Panc1 (cell line): Measurements from ENCODE around the gene KMT2B. TPM values are rescaled to one million over a fixed set of nuclear protein-coding genes. Genes with fewer than 3 reads are reported as not detected.
"Not testable (repeated sequence)": the region's sequence is repeated elsewhere in the genome, so short reads cannot be mapped to it uniquely, and the experiment has no call there.

Source experiments
- ATAC-seq: fragments of 200-7000 bp; cut with Tn5 transposase; 2 replicates; pipeline ENCODE4 v1.9.1; 2020; ENCODE audit warnings: mild to moderate bottlenecking, moderate library complexity
- BruUV-seq: library from RNA; stranded (reverse); fragments of 400-500 nt; replicated peaks from 2 replicates; lab custom pipeline; 2021; lab: Mats Ljungman, UMichigan
- CTCF ChIA-PET: fragments of 300-600 bp; sonication (Branson Sonifier 250); formaldehyde crosslinking; loops from one replicate; lab custom pipeline; 2022; ENCODE audit warnings: antibody characterized with exemption; lab: Charles Lee
- POLR2A ChIA-PET: fragments of 300-600 bp; sonication (Branson Sonifier 250); formaldehyde crosslinking; loops from one replicate; lab custom pipeline; 2022; ENCODE audit warnings: antibody characterized with exemption; lab: Charles Lee
- DNase-seq: peaks from one replicate; pipeline ENCODE4 v3.0.0-alpha.2; 2010; ENCODE audit warnings: low read depth, low spot score
- H3K27ac ChIP-seq: 2 replicates; pipeline ENCODE4 v1.5.1; 2011; ENCODE audit warnings: mild to moderate bottlenecking, low read length, inconsistent platforms
- H3K27me3 ChIP-seq: fragments of 200-500 bp; sonication (Bioruptor generic); 2 replicates; pipeline ENCODE4 v1.6.0; 2014; ENCODE audit warnings: low read length, inconsistent platforms; ENCODE audit not compliant: control insufficient read depth, insufficient read depth
- H3K36me3 ChIP-seq: fragments of 200-500 bp; sonication (Bioruptor generic); 2 replicates; pipeline ENCODE4 v1.5.1; 2014; ENCODE audit warnings: inconsistent platforms, mild to moderate bottlenecking, low read length, moderate library complexity; ENCODE audit not compliant: control insufficient read depth, insufficient read depth
- H3K4me1 ChIP-seq: 2 replicates; pipeline ENCODE4 v1.5.1; 2011; ENCODE audit warnings: inconsistent platforms, mild to moderate bottlenecking, low read length, moderate library complexity; ENCODE audit not compliant: control insufficient read depth, insufficient read depth
- H3K4me3 ChIP-seq, 2 experiments: 2 replicates each; pipeline ENCODE4 v1.5.1; 2011 to 2012; ENCODE audit warnings: low read depth in 2 of 2, low read length in 2 of 2, mild to moderate bottlenecking in 2 of 2, inconsistent platforms in 1 of 2, moderate library complexity in 1 of 2
- H3K9me3 ChIP-seq: fragments of 200-500 bp; sonication (Bioruptor generic); 2 replicates; pipeline ENCODE4 v1.5.1; 2014; ENCODE audit warnings: low read depth, mild to moderate bottlenecking, inconsistent platforms, low read length, moderate library complexity; ENCODE audit not compliant: control insufficient read depth, insufficient read depth
- POLR2AphosphoS5 ChIP-seq: IDR thresholded peaks from 2 replicates; pipeline ENCODE4 v1.6.1; 2012; ENCODE audit warnings: mild to moderate bottlenecking, low read depth, low read length, moderate library complexity
- SIN3A ChIP-seq: IDR thresholded peaks from 2 replicates; pipeline ENCODE4 v1.6.1; 2012; ENCODE audit warnings: low read depth, mild to moderate bottlenecking, low read length, moderate library complexity, borderline replicate concordance; ENCODE audit not compliant: insufficient read depth
- TCF7L2 ChIP-seq: IDR thresholded peaks from 2 replicates; pipeline ENCODE4 v1.6.1; 2011; ENCODE audit warnings: mild to moderate bottlenecking, low read depth, low read length, inconsistent platforms
- in situ Hi-C: cut with HindIII; loops from 2 replicates; pipeline ENCODE4 v1.10.0; 2016; ENCODE audit warnings: low sequenced_read_pairs, low pct_unique_long_range_greater_than_20kb
- intact Hi-C: fragments of 100-400 bp; cut with micrococcal nuclease; formaldehyde crosslinking; loops from one replicate; pipeline ENCODE4 v1.10.0; 2022; ENCODE audit not compliant: unreplicated experiment
- total RNA-seq: library from RNA; stranded (reverse); gene quantifications from one replicate; pipeline ENCODE4 v1.2.1, GENCODE V29; 2021; ENCODE audit not compliant: unreplicated experiment
- TF ChIP-seq, protein P1 (sequence below), 2 experiments: IDR thresholded peaks; 2 replicates each; pipeline ENCODE4 v1.6.1; 2011 to 2012; ENCODE audit warnings: low read depth in 2 of 2, control low read depth in 1 of 2, low read length in 1 of 2, mild to moderate bottlenecking in 1 of 2, moderate library complexity in 1 of 2; ENCODE audit not compliant: insufficient read depth in 1 of 2
- TF ChIP-seq, protein P2 (sequence below): fragments of 450-650 bp; IDR thresholded peaks from 2 replicates; pipeline ENCODE4 v1.5.1; 2017; ENCODE audit warnings: mild to moderate bottlenecking

The KMT2B gene
- total RNA-seq, 1 experiment from 2014 or later: 68.8 TPM

DNA sequence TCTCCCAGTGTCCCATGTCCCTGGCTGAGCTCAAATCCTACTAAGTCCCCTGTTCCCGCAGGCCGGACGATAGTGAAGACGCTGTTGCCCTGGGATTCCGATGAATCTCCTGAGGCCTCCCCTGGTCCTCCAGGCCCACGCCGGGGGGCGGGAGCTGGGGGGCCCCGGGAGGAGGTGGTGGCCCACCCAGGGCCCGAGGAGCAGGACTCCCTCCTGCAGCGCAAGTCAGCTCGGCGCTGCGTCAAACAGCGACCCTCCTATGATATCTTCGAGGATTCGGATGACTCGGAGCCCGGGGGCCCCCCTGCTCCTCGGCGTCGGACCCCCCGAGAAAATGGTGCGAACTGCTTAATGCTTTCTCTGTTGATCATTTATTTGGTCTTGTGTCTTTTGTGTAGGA, 5.9 kb downstream of the KMT2B start:
- H3K27ac ChIP-seq: no peak overlapping the region
- H3K36me3 ChIP-seq: peaks cover 26% of the 10 kb centered on the region; the same call in 1 of the 2 replicates
- CTCF ChIA-PET: no interaction called here
- no peak for DNase-seq
- in situ Hi-C loops: no loop called here
- peaks cover 7% of the 10 kb centered on the region for H3K4me1 ChIP-seq
- BruUV-seq: TSS peak; percentile 25
- ATAC-seq: no peak
- no peaks in the 10 kb centered on the region for H3K9me3 ChIP-seq
- no peak overlapping the region for H3K4me3 ChIP-seq
- no peak for TF ChIP-seq POLR2AphosphoS5
- TF ChIP-seq, protein P1, sequence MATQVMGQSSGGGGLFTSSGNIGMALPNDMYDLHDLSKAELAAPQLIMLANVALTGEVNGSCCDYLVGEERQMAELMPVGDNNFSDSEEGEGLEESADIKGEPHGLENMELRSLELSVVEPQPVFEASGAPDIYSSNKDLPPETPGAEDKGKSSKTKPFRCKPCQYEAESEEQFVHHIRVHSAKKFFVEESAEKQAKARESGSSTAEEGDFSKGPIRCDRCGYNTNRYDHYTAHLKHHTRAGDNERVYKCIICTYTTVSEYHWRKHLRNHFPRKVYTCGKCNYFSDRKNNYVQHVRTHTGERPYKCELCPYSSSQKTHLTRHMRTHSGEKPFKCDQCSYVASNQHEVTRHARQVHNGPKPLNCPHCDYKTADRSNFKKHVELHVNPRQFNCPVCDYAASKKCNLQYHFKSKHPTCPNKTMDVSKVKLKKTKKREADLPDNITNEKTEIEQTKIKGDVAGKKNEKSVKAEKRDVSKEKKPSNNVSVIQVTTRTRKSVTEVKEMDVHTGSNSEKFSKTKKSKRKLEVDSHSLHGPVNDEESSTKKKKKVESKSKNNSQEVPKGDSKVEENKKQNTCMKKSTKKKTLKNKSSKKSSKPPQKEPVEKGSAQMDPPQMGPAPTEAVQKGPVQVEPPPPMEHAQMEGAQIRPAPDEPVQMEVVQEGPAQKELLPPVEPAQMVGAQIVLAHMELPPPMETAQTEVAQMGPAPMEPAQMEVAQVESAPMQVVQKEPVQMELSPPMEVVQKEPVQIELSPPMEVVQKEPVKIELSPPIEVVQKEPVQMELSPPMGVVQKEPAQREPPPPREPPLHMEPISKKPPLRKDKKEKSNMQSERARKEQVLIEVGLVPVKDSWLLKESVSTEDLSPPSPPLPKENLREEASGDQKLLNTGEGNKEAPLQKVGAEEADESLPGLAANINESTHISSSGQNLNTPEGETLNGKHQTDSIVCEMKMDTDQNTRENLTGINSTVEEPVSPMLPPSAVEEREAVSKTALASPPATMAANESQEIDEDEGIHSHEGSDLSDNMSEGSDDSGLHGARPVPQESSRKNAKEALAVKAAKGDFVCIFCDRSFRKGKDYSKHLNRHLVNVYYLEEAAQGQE (IDR thresholded peaks at IDR 0.05; ENCODE audit: insufficient read depth in 1 of 2, low read depth in 2 of 2, low read length in 1 of 2): no peak
- no peak for TF ChIP-seq SIN3A
- no peak for TF ChIP-seq TCF7L2
- TF ChIP-seq, protein P2, sequence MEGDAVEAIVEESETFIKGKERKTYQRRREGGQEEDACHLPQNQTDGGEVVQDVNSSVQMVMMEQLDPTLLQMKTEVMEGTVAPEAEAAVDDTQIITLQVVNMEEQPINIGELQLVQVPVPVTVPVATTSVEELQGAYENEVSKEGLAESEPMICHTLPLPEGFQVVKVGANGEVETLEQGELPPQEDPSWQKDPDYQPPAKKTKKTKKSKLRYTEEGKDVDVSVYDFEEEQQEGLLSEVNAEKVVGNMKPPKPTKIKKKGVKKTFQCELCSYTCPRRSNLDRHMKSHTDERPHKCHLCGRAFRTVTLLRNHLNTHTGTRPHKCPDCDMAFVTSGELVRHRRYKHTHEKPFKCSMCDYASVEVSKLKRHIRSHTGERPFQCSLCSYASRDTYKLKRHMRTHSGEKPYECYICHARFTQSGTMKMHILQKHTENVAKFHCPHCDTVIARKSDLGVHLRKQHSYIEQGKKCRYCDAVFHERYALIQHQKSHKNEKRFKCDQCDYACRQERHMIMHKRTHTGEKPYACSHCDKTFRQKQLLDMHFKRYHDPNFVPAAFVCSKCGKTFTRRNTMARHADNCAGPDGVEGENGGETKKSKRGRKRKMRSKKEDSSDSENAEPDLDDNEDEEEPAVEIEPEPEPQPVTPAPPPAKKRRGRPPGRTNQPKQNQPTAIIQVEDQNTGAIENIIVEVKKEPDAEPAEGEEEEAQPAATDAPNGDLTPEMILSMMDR: no peak
- POLR2A ChIA-PET: no interaction called here
- H3K27me3 ChIP-seq: no peaks in the 10 kb centered on the region
- intact Hi-C loops: no loop called here

DNA sequence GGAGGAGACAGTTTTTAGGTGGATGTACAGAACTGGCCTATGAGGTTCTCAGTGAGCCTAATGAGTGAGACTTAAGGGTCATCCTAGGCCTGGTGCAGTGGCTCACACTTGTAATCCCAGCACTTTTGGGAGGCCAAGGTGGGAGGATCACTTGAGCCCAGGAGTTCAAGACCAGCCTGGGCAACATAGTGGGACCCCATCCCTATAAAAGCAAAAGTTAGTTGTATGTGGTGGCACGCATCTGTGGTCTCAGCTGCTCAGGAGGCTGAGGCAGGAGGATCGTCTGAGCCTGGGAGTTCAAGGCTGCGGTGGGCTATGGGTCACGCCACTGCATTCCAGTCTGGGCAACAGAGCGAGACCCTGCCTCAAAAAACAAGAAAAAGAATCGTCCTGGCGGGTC, 6.3 kb downstream of the KMT2B start:
- H3K36me3 ChIP-seq: peaks cover 27% of the 10 kb centered on the region
- intact Hi-C loops, in situ Hi-C loops, H3K4me3 ChIP-seq, DNase-seq, CTCF ChIA-PET, BruUV-seq, H3K27me3 ChIP-seq, H3K9me3 ChIP-seq, H3K27ac ChIP-seq, H3K4me1 ChIP-seq, POLR2A ChIA-PET, ATAC-seq: not testable (repeated sequence)

DNA sequence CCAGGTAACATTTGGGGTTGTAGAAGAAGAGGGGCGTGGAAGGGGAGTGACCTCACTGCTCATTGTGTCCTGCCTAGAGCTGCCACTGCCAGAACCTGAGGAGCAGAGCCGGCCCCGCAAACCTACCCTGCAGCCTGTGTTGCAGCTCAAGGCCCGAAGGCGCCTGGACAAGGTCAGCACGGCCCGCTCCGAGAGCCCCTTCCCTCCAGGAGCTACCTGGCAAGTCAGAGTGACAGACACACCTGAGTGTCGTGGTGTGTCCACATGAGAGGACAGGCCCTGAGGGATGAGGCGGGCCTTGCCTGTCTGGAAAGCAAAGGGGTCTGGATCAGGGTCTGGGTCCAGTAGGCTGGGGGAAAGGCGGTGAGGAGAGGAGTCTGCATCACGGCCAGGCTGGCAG, 6.8 kb downstream of the KMT2B start:
- POLR2A ChIA-PET: interaction anchor here (0.5 kb wide), 1 partner anchor 786 kb away, joined by 5 read pairs; no protein-coding TSS in a partner anchor
- H3K27me3 ChIP-seq: no peaks in the 10 kb centered on the region
- H3K4me1 ChIP-seq: peaks cover under 1% of the 10 kb centered on the region; the same call in 1 of the 2 replicates
- intact Hi-C loops: no loop called here
- in situ Hi-C loops: no loop called here
- no peak for ATAC-seq
- BruUV-seq: no TSS peak
- CTCF ChIA-PET: no interaction called here
- no peaks in the 10 kb centered on the region for H3K9me3 ChIP-seq
- TF ChIP-seq, protein P2: no peak
- TF ChIP-seq SIN3A (no peak), TCF7L2 (no peak), POLR2AphosphoS5 (no peak)
- TF ChIP-seq, protein P1 (IDR thresholded peaks at IDR 0.05; ENCODE audit: insufficient read depth in 1 of 2, low read depth in 2 of 2, low read length in 1 of 2): no peak
- H3K4me3 ChIP-seq: no peak overlapping the region
- peaks cover 30% of the 10 kb centered on the region for H3K36me3 ChIP-seq
- no peak for DNase-seq
- H3K27ac ChIP-seq: no peak overlapping the region
